GM10248 (cell line): ENCODE data around the gene KCNQ2.

Experiments used
- CTCF ChIA-PET: fragments of 300-600 bp; sonication (Branson Sonifier 250); formaldehyde crosslinking; extraction: SDS; loops from one replicate; lab custom pipeline; 2021; ENCODE audit warnings: antibody characterized with exemption; lab: Yijun Ruan, JAX
- POLR2A ChIA-PET: fragments of 350-650 bp; sonication (Branson Sonifier 250); formaldehyde crosslinking; extraction: SDS; loops from one replicate; lab custom pipeline; 2020; ENCODE audit warnings: antibody characterized with exemption; lab: Yijun Ruan, JAX
- DNase-seq: peaks from one replicate; pipeline ENCODE4 v3.0.0; 2012; ENCODE audit errors: extremely low spot score
- CTCF ChIP-seq: IDR thresholded peaks from 2 replicates; pipeline ENCODE4 v1.5.1; 2012; ENCODE audit warnings: mild to moderate bottlenecking, low read depth; ENCODE audit errors: extremely low read depth, missing control alignments, control extremely low read depth

Gene KCNQ2

GRCh38 chr20:63375438-63375837, 97.0 kb downstream of the KCNQ2 start:
- TF ChIP-seq CTCF: no peak
- DNase-seq: no peak
- ChIA-PET POLR2A (no interaction called here), CTCF (no interaction called here)

- ChIA-PET POLR2A (no interaction called here), CTCF (no interaction called here)
- DNase-seq: no peak
- TF ChIP-seq CTCF: no peak
Observed at GRCh38 chr20:63374504-63374903, 98.0 kb downstream of the KCNQ2 start.

GRCh38 chr20:63373996-63374395, 98.5 kb downstream of the KCNQ2 start:
- DNase-seq: no peak
- CTCF ChIA-PET: no interaction called here
- no peak for TF ChIP-seq CTCF
- POLR2A ChIA-PET: no interaction called here

- CTCF ChIA-PET: no interaction called here
- no peak for TF ChIP-seq CTCF
- DNase-seq: no peak
- POLR2A ChIA-PET: no interaction called here
Observed at GRCh38 chr20:63372971-63373885, 99.2 kb downstream of the KCNQ2 start.

GRCh38 chr20:63371291-63371865, 101.1 kb downstream of the KCNQ2 start:
- TF ChIP-seq CTCF: no peak
- no peak for DNase-seq
- POLR2A ChIA-PET: no interaction called here
- CTCF ChIA-PET: interaction anchor here (1.1 kb wide), 1 partner anchor 10 kb away, joined by 4 read pairs; no protein-coding TSS in a partner anchor

GRCh38 chr20:63370618-63371187, 101.8 kb downstream of the KCNQ2 start:
- POLR2A ChIA-PET: no interaction called here
- TF ChIP-seq CTCF: no peak
- CTCF ChIA-PET: interaction anchor here (1.1 kb wide), 1 partner anchor 11 kb away, joined by 4 read pairs; no protein-coding TSS in a partner anchor
- no peak for DNase-seq
